Progenitor cell of endocrine pancreas (in vitro differentiated cells): ENCODE results near the gene TMEM50A. TPM values are rescaled to one million over a fixed set of nuclear protein-coding genes. Genes with fewer than 3 reads are reported as not detected.
"Not testable (repeated sequence)": the region's sequence is repeated elsewhere in the genome, so short reads cannot be mapped to it uniquely, and the experiment has no call there.

Source experiments
- DNase-seq: peaks from one replicate; pipeline ENCODE4 v3.0.0; 2021; ENCODE audit warnings: low spot score; ENCODE audit not compliant: unreplicated experiment
- H3K27ac Mint-ChIP-seq: 2 replicates; pipeline ENCODE4 v1.8.0; 2021; ENCODE audit warnings: mild to moderate bottlenecking, moderate library complexity, mixed read lengths
- H3K27me3 Mint-ChIP-seq: 2 replicates; pipeline ENCODE4 v1.8.0; 2021; ENCODE audit warnings: mixed read lengths
- H3K36me3 Mint-ChIP-seq: 2 replicates; pipeline ENCODE4 v1.8.0; 2022; ENCODE audit warnings: mixed read lengths; ENCODE audit not compliant: insufficient read depth
- H3K4me1 Mint-ChIP-seq: 2 replicates; pipeline ENCODE4 v1.8.0; 2021; ENCODE audit warnings: low read depth, mixed read lengths
- H3K4me3 Mint-ChIP-seq: 2 replicates; pipeline ENCODE4 v1.8.0; 2021; ENCODE audit warnings: low read depth, mild to moderate bottlenecking, moderate library complexity, mixed read lengths
- H3K9me3 Mint-ChIP-seq: 2 replicates; pipeline ENCODE4 v1.8.0; 2021; ENCODE audit warnings: low read depth, mixed read lengths
- CTCF ChIP-seq: fragments of 200-600 bp; sonication (generic); IDR thresholded peaks from one replicate; pipeline ENCODE4 v1.5.0; 2021; ENCODE audit warnings: antibody characterized with exemption, mild to moderate bottlenecking; ENCODE audit not compliant: unreplicated experiment
- long read RNA-seq: library from polyadenylated mRNA; unstranded; transcript quantifications from one replicate; pipeline ENCODE4 v2.0.0, GENCODE V29; 2020
- total RNA-seq: library from RNA; stranded (reverse); gene quantifications from 2 replicates; pipeline ENCODE4 v1.2.1, GENCODE V29; 2021

The TMEM50A gene
- total RNA-seq: 72.5 and 73.2 TPM in 2 replicates
- long read RNA-seq, transcript TMEM50A-201 (7 exons, 2,683 nt): major isoform, 281 of 325 reads
- long read RNA-seq, transcript TMEM50A-203 (6 exons, 1,102 nt): minor isoform, 10 of 325 reads
- long read RNA-seq, transcript TMEM50A-206 (6 exons, 776 nt): minor isoform, 8 of 325 reads
- long read RNA-seq, partial matches to known transcripts: 9 of 325 reads
- long read RNA-seq, other reads (novel, unspliced or antisense): 15 of 325 reads

- peak; percentile 88 for DNase-seq
- Mint-ChIP-seq H3K4me3 (peak within 1 kb of the TSS; percentile 90), H3K9me3 (no peaks in the 10 kb centered on the region), H3K27ac (peak within 1 kb of the TSS; percentile 95), H3K36me3 (peaks cover 1% of the 10 kb centered on the region), H3K27me3 (no peaks in the 10 kb centered on the region), H3K4me1 (peaks cover 12% of the 10 kb centered on the region)
- no peak for TF ChIP-seq CTCF
Observed at GRCh38 chr1:25338188-25338981, at the start of gene TMEM50A. TSS of gene TMEM50A (plus strand) at chr1:25338334. CDS start at chr1:25340487, 2,153 bp downstream.

- not testable (repeated sequence) for H3K27me3 Mint-ChIP-seq, H3K4me3 Mint-ChIP-seq, H3K9me3 Mint-ChIP-seq, H3K4me1 Mint-ChIP-seq, DNase-seq, H3K27ac Mint-ChIP-seq, H3K36me3 Mint-ChIP-seq
Observed at GRCh38 chr1:25288573-25289101, 49.5 kb upstream of the TMEM50A start.

GRCh38 chr1:25290043-25290442, 48.1 kb upstream of the TMEM50A start:
- DNase-seq, H3K27ac Mint-ChIP-seq, H3K4me1 Mint-ChIP-seq, H3K36me3 Mint-ChIP-seq, H3K9me3 Mint-ChIP-seq, H3K4me3 Mint-ChIP-seq, H3K27me3 Mint-ChIP-seq: not testable (repeated sequence)
- peak; percentile 14 for TF ChIP-seq CTCF

GRCh38 chr1:25293426-25293825, 44.7 kb upstream of the TMEM50A start:
- not testable (repeated sequence) for H3K27me3 Mint-ChIP-seq, H3K4me1 Mint-ChIP-seq, H3K36me3 Mint-ChIP-seq, DNase-seq, H3K27ac Mint-ChIP-seq, H3K9me3 Mint-ChIP-seq, H3K4me3 Mint-ChIP-seq

- not testable (repeated sequence) for H3K4me1 Mint-ChIP-seq, H3K9me3 Mint-ChIP-seq, H3K4me3 Mint-ChIP-seq, H3K27ac Mint-ChIP-seq, H3K36me3 Mint-ChIP-seq, H3K27me3 Mint-ChIP-seq, DNase-seq
Observed at GRCh38 chr1:25294889-25295826, 43.0 kb upstream of the TMEM50A start.

- not testable (repeated sequence) for H3K4me1 Mint-ChIP-seq, H3K36me3 Mint-ChIP-seq, H3K27me3 Mint-ChIP-seq, H3K27ac Mint-ChIP-seq, H3K4me3 Mint-ChIP-seq, DNase-seq, H3K9me3 Mint-ChIP-seq
Observed at GRCh38 chr1:25296501-25296900, 41.6 kb upstream of the TMEM50A start.

GRCh38 chr1:25300729-25301128, 37.4 kb upstream of the TMEM50A start:
- H3K27ac Mint-ChIP-seq, H3K9me3 Mint-ChIP-seq, H3K27me3 Mint-ChIP-seq, H3K4me1 Mint-ChIP-seq, H3K36me3 Mint-ChIP-seq, DNase-seq, H3K4me3 Mint-ChIP-seq: not testable (repeated sequence)

- not testable (repeated sequence) for H3K36me3 Mint-ChIP-seq, H3K27ac Mint-ChIP-seq, H3K27me3 Mint-ChIP-seq, H3K9me3 Mint-ChIP-seq, H3K4me1 Mint-ChIP-seq, DNase-seq, H3K4me3 Mint-ChIP-seq
Observed at GRCh38 chr1:25302330-25302729, 35.8 kb upstream of the TMEM50A start.

- H3K27me3 Mint-ChIP-seq, H3K36me3 Mint-ChIP-seq, H3K4me3 Mint-ChIP-seq, DNase-seq, H3K4me1 Mint-ChIP-seq, H3K27ac Mint-ChIP-seq, H3K9me3 Mint-ChIP-seq: not testable (repeated sequence)
Observed at GRCh38 chr1:25304936-25305335, 33.2 kb upstream of the TMEM50A start.

- H3K4me3 Mint-ChIP-seq: not testable (repeated sequence)
Observed at GRCh38 chr1:25308168-25308567, 30.0 kb upstream of the TMEM50A start.

More at GRCh38 chr1:25308168-25308567, 30.0 kb upstream of the TMEM50A start:
- not testable (repeated sequence) for H3K27me3 Mint-ChIP-seq, H3K36me3 Mint-ChIP-seq, H3K4me1 Mint-ChIP-seq, DNase-seq, H3K27ac Mint-ChIP-seq, H3K9me3 Mint-ChIP-seq
